ENCODE measurements around the gene TPRX2.

GRCh38 chr19:47890865-47891621 lies 32.0 kb downstream of the TPRX2 start:
- TF ChIP-seq, protein P1, sequence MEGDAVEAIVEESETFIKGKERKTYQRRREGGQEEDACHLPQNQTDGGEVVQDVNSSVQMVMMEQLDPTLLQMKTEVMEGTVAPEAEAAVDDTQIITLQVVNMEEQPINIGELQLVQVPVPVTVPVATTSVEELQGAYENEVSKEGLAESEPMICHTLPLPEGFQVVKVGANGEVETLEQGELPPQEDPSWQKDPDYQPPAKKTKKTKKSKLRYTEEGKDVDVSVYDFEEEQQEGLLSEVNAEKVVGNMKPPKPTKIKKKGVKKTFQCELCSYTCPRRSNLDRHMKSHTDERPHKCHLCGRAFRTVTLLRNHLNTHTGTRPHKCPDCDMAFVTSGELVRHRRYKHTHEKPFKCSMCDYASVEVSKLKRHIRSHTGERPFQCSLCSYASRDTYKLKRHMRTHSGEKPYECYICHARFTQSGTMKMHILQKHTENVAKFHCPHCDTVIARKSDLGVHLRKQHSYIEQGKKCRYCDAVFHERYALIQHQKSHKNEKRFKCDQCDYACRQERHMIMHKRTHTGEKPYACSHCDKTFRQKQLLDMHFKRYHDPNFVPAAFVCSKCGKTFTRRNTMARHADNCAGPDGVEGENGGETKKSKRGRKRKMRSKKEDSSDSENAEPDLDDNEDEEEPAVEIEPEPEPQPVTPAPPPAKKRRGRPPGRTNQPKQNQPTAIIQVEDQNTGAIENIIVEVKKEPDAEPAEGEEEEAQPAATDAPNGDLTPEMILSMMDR (IDR thresholded peaks at IDR 0.05; ENCODE audit: insufficient read depth, low read depth, low read length) = no peak
- no peak for TF ChIP-seq EZH2 (IDR thresholded peaks at IDR 0.05; ENCODE audit: insufficient read depth, low read length)

All from astrocyte (in vitro differentiated cells and primary cell).